ENCODE results near the gene CACNA1S.

- TF ChIP-seq EZH2 (IDR thresholded peaks at IDR 0.05; ENCODE audit: borderline replicate concordance, low read length) (no peak), CTCF (conservative IDR thresholded peaks at IDR 0.05 in 1 of 2, IDR thresholded peaks at IDR 0.05 in 1 of 2; ENCODE audit: extremely low read depth in 1 of 2, insufficient read depth in 1 of 2, low read depth in 1 of 2, low read length in 2 of 2) (no peak)
Observed at GRCh38 chr1:201153474-201154388, 41.5 kb upstream of the CACNA1S start.
